ENCODE results near the gene NQO2.
"Not testable (repeated sequence)": the region's sequence is repeated elsewhere in the genome, so short reads cannot be mapped to it uniquely, and the experiment has no call there.

NQO2 gene

DNA sequence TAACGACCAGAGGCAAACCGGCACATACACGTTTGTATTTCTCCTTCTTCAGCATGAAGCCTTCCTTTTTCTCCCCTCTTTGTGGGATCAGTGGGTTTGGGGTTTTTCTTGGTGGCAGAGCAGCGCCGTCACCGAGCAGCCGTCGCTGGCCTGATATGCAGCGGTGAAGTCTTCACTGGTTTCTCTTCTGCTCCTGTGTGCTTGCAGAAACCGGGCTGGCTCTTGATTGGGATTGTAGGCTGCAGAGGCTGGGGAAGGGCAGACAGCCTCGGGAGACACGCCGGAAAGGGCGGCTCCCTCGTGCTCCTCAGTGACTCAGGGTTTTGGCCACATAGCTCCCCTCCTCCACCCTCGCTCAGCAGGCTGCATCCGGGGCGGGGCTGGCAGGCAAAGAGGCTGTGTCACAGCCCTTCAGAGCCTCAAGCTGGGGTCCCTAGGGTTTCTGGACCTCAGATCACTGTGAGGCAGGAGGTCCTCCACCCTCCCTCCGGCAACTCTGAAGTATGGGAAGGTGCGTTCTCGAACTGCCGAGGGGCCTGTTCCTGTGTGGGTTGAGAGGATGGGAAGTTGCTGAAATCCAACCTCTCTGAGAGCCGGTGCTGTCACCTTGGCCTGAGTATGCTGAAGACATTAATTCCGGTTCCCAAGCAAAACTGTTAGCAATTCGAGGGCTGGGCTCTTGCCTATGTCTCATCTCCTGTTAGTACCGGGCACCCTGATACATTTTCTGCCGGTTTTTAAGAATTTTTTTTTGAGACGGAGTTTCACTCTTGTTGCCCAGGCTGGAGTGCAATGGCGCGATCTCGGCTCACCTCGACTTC is 24.2 kb downstream of the NQO2 start:
- Histone ChIP-seq H3K27ac (ENCODE audit: low read length) (peak overlapping the region; percentile 85), H2AFZ (ENCODE audit: low read depth, low read length) (peak overlapping the region; percentile 66), H4K20me1 (ENCODE audit: insufficient read depth, low read length) (no peaks in the 10 kb centered on the region), H3K4me3 (ENCODE audit: low read depth in 1 of 2, low read length in 2 of 2) (peak overlapping the region; percentile 23 to 60; a peak in 3 of 4 replicates), H3K9ac (ENCODE audit: low read depth, low read length) (peak overlapping the region; percentile 58), H3K79me2 (ENCODE audit: insufficient read depth, low read length) (peaks cover 15% of the 10 kb centered on the region), H3K27me3 (ENCODE audit: insufficient read depth, low read length, poor library complexity) (no peaks in the 10 kb centered on the region), H3K9me3 (ENCODE audit: insufficient read depth, low read length, severe bottlenecking) (no peaks in the 10 kb centered on the region), H3K4me1 (ENCODE audit: insufficient read depth, low read length) (peaks cover 62% of the 10 kb centered on the region), H3K4me2 (ENCODE audit: insufficient read depth, low read length) (peak overlapping the region; percentile 69), H3K36me3 (ENCODE audit: insufficient read depth, low read length) (peaks cover 4% of the 10 kb centered on the region; the same call in 1 of the 2 replicates)
- ATAC-seq (ENCODE audit: insufficient read depth, low read depth) (peak; percentile 85), DNase-seq (peak; percentile 97)
- TF ChIP-seq, protein P1, sequence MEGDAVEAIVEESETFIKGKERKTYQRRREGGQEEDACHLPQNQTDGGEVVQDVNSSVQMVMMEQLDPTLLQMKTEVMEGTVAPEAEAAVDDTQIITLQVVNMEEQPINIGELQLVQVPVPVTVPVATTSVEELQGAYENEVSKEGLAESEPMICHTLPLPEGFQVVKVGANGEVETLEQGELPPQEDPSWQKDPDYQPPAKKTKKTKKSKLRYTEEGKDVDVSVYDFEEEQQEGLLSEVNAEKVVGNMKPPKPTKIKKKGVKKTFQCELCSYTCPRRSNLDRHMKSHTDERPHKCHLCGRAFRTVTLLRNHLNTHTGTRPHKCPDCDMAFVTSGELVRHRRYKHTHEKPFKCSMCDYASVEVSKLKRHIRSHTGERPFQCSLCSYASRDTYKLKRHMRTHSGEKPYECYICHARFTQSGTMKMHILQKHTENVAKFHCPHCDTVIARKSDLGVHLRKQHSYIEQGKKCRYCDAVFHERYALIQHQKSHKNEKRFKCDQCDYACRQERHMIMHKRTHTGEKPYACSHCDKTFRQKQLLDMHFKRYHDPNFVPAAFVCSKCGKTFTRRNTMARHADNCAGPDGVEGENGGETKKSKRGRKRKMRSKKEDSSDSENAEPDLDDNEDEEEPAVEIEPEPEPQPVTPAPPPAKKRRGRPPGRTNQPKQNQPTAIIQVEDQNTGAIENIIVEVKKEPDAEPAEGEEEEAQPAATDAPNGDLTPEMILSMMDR (IDR thresholded peaks at IDR 0.05; ENCODE audit: borderline replicate concordance, extremely low read depth, low read length, poor library complexity, severe bottlenecking), result no peak
- TF ChIP-seq EZH2 (IDR thresholded peaks at IDR 0.05; ENCODE audit: borderline replicate concordance, low read depth, low read length, severe bottlenecking), result no peak

GRCh38 chr6:3026791-3027626 is 27.3 kb downstream of the NQO2 start:
- Histone ChIP-seq H3K36me3 (ENCODE audit: insufficient read depth, low read length) (no peaks in the 10 kb centered on the region), H3K4me3 (ENCODE audit: low read depth in 1 of 2, low read length in 2 of 2) (no peak overlapping the region), H3K4me2 (ENCODE audit: insufficient read depth, low read length) (no peak overlapping the region), H2AFZ (ENCODE audit: low read depth, low read length) (no peak overlapping the region), H3K9me3 (ENCODE audit: insufficient read depth, low read length, severe bottlenecking) (no peaks in the 10 kb centered on the region), H3K9ac (ENCODE audit: low read depth, low read length) (no peak overlapping the region), H3K27me3 (ENCODE audit: insufficient read depth, low read length, poor library complexity) (no peaks in the 10 kb centered on the region), H4K20me1 (ENCODE audit: insufficient read depth, low read length) (no peaks in the 10 kb centered on the region), H3K79me2 (ENCODE audit: insufficient read depth, low read length) (peaks cover 15% of the 10 kb centered on the region), H3K4me1 (ENCODE audit: insufficient read depth, low read length) (peaks cover 54% of the 10 kb centered on the region), H3K27ac (ENCODE audit: low read length) (peak overlapping the region; percentile 50)
- ATAC-seq (ENCODE audit: insufficient read depth, low read depth) (no peak), DNase-seq (no peak)
- TF ChIP-seq, protein P1 (IDR thresholded peaks at IDR 0.05; ENCODE audit: borderline replicate concordance, extremely low read depth, low read length, poor library complexity, severe bottlenecking), result no peak
- TF ChIP-seq EZH2 (IDR thresholded peaks at IDR 0.05; ENCODE audit: borderline replicate concordance, low read depth, low read length, severe bottlenecking), result no peak

DNA sequence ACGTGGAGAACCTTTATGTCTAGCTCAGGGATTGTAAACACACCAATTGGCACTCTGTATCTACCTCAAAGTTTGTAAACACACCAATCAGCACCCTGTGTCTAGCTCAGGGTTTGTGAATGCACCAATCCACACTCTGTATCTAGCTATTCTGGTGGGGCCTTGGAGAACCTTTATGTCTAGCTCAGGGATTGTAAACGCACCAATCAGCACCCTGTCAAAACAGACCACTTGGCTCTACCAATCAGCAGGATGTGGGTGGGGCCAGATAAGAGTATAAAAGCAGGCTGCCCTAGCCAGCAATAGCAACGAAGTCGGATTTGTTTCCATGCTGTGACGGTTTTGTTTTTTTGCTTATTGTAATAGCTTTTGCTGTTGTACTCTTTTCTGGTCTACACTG is 28.5 kb downstream of the NQO2 start:
- H3K4me2 ChIP-seq (ENCODE audit: insufficient read depth, low read length); H3K27me3 ChIP-seq (ENCODE audit: insufficient read depth, low read length, poor library complexity); H3K4me3 ChIP-seq (ENCODE audit: low read depth in 1 of 2, low read length in 2 of 2); H3K9me3 ChIP-seq (ENCODE audit: insufficient read depth, low read length, severe bottlenecking); H3K79me2 ChIP-seq (ENCODE audit: insufficient read depth, low read length); H4K20me1 ChIP-seq (ENCODE audit: insufficient read depth, low read length); ATAC-seq (ENCODE audit: insufficient read depth, low read depth); H3K9ac ChIP-seq (ENCODE audit: low read depth, low read length); H3K36me3 ChIP-seq (ENCODE audit: insufficient read depth, low read length); H3K27ac ChIP-seq (ENCODE audit: low read length); H2AFZ ChIP-seq (ENCODE audit: low read depth, low read length): not testable (repeated sequence)
- peak; percentile 41 for DNase-seq
- peaks cover 43% of the 10 kb centered on the region for H3K4me1 ChIP-seq (ENCODE audit: insufficient read depth, low read length)

All from DND-41 (cell line).